ENCODE results near the gene ATXN7. TPM values are rescaled to one million over a fixed set of nuclear protein-coding genes. Genes with fewer than 3 reads are reported as not detected.

Gene ATXN7
- total and polyA plus RNA-seq, 10 of the 15 experiments (the other 5 are each of a cell fraction or from before 2014, with no cell fraction given), result 0.83 to 24.6 (median 8.5) TPM

DNA sequence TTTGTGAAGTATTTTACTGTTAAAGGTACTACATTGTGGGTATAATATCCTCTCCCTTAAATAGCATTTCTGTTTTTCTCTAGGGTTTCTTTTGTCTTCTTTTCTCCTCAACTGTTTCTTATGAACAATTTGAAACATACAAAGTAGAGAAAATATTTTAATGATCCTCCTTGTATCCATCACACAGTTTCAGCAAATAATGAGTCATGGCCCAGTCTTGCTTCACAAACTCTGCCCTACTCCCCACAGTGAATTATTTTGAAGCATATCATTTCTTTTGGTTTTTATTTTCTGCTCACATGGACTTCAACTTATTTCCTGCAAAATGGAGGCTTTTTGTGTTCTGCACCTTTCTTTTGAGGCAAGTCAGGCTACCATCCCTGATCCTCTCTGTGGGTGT, 54.7 kb downstream of the ATXN7 start (continued):
- TF ChIP-seq, protein P1, sequence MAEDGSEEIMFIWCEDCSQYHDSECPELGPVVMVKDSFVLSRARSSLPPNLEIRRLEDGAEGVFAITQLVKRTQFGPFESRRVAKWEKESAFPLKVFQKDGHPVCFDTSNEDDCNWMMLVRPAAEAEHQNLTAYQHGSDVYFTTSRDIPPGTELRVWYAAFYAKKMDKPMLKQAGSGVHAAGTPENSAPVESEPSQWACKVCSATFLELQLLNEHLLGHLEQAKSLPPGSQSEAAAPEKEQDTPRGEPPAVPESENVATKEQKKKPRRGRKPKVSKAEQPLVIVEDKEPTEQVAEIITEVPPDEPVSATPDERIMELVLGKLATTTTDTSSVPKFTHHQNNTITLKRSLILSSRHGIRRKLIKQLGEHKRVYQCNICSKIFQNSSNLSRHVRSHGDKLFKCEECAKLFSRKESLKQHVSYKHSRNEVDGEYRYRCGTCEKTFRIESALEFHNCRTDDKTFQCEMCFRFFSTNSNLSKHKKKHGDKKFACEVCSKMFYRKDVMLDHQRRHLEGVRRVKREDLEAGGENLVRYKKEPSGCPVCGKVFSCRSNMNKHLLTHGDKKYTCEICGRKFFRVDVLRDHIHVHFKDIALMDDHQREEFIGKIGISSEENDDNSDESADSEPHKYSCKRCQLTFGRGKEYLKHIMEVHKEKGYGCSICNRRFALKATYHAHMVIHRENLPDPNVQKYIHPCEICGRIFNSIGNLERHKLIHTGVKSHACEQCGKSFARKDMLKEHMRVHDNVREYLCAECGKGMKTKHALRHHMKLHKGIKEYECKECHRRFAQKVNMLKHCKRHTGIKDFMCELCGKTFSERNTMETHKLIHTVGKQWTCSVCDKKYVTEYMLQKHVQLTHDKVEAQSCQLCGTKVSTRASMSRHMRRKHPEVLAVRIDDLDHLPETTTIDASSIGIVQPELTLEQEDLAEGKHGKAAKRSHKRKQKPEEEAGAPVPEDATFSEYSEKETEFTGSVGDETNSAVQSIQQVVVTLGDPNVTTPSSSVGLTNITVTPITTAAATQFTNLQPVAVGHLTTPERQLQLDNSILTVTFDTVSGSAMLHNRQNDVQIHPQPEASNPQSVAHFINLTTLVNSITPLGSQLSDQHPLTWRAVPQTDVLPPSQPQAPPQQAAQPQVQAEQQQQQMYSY (CRISPR knock-in tag; IDR thresholded peaks at IDR 0.05), result no peak
- TF ChIP-seq YY1 (IDR thresholded peaks at IDR 0.05; ENCODE audit: low read depth, low read length) (no peak), CBX3 (IDR thresholded peaks at IDR 0.05; ENCODE audit: borderline replicate concordance, low read depth) (no peak)

DNA sequence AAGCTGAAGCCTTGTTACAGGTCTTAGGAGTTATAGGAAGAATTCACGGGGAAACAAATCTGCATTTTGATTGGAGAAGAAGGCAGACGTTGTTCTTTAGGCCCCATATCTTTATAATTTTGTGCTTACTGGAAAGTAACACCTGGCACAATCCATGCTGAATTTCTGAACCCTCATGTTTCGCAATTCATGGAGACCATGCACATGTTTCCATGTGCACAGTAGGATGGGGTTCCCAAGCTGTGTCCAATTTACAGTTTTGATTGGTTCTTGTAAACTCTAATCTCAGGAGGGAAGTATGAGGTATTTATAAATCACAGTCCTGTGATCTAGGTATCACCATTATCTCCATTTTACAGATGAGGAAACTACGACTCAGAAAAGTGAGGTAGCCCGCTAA, 56.3 kb downstream of the ATXN7 start:
- H3K4me3 ChIP-seq, result no peak overlapping the region
- CTCF ChIA-PET, result interaction anchor here (1.6 kb wide), 1 partner anchor 8 kb away, joined by 5 read pairs; no protein-coding TSS in a partner anchor
- H3K36me3 ChIP-seq (ENCODE audit: control insufficient read depth in 2 of 2, insufficient read depth in 2 of 2, low read length in 1 of 2), result peaks cover 0 to 35% of the 10 kb centered on the region in 2 experiments; a peak in 3 of 4 replicates
- no peak overlapping the region for H3K27ac ChIP-seq (ENCODE audit: control insufficient read depth, insufficient read depth)
- FAIRE-seq (no peak), DNase-seq (ENCODE audit: low read depth, low spot score) (no peak), ATAC-seq (no peak)
- BruUV-seq (replicated peaks), result no TSS peak
- H3K4me2 ChIP-seq (ENCODE audit: control insufficient read depth, insufficient read depth), result no peak overlapping the region
- no peaks in the 10 kb centered on the region for H4K20me1 ChIP-seq (ENCODE audit: control insufficient read depth, insufficient read depth)
- peaks cover 32% of the 10 kb centered on the region for H3K4me1 ChIP-seq (ENCODE audit: control insufficient read depth, insufficient read depth, low read length)
- H2AFZ ChIP-seq (ENCODE audit: control insufficient read depth, low read depth, low read length), result no peak overlapping the region
- POLR2A ChIA-PET, result interaction anchor here (1.1 to 1.2 kb wide), 2 partner anchors 11 to 43 kb away, joined by 3 to 4 read pairs; no protein-coding TSS in a partner anchor
- in situ Hi-C loops (cut with MboI) (no loop called here), intact Hi-C loops (cut with micrococcal nuclease; ENCODE audit: unreplicated experiment) (no loop called here)
- H3K9me3 ChIP-seq (replicated peaks; ENCODE audit: control insufficient read depth, insufficient read depth, low read length), result no peaks in the 10 kb centered on the region
- RAD21 ChIA-PET (ENCODE audit: unreplicated experiment), result no interaction called here
- H3K9ac ChIP-seq (ENCODE audit: control insufficient read depth, insufficient read depth, low read length), result no peak overlapping the region
- no peaks in the 10 kb centered on the region for H3K27me3 ChIP-seq (replicated peaks in 1 of 2; ENCODE audit: control insufficient read depth in 2 of 2, insufficient read depth in 2 of 2, low read length in 1 of 2)
- WGBS (ENCODE audit: insufficient coverage, insufficient replicate concordance, low lambda C conversion rate, missing lambda C conversion rate), result 65% methylated on average over 5 of the region's 5 CpGs
- H3K79me2 ChIP-seq (ENCODE audit: control insufficient read depth, insufficient read depth, low read length), result peaks cover 5% of the 10 kb centered on the region; the same call in 1 of the 2 replicates
- SMC1A ChIA-PET (ENCODE audit: uncharacterized antibody, unreplicated experiment), result interaction anchor here (0.9 to 2.5 kb wide), 4 partner anchors 14 to 45 kb away, joined by 3 to 9 read pairs (median 4); no protein-coding TSS in a partner anchor
- TF ChIP-seq NR2C1 (IDR thresholded peaks at IDR 0.05) (no peak), BHLHE40 (IDR thresholded peaks at IDR 0.05; ENCODE audit: borderline replicate concordance in 1 of 2, low read depth in 2 of 2, low read length in 1 of 2) (no peak), SMC3 (IDR thresholded peaks at IDR 0.05; ENCODE audit: borderline replicate concordance, low read length) (no peak), MYC (IDR thresholded peaks at IDR 0.05; ENCODE audit: insufficient read depth, insufficient read length, insufficient replicate concordance, low read length, severe bottlenecking) (no peak), FOS (IDR thresholded peaks at IDR 0.05; ENCODE audit: borderline replicate concordance, extremely low read depth, insufficient read length) (no peak), MXI1 (IDR thresholded peaks at IDR 0.05; ENCODE audit: low read depth, low read length) (no peak), KLF5 (IDR thresholded peaks at IDR 0.05; ENCODE audit: partially characterized antibody) (no peak), SMARCA5 (IDR thresholded peaks at IDR 0.05) (no peak), PAX8 (IDR thresholded peaks at IDR 0.05) (no peak), BCL11A (IDR thresholded peaks at IDR 0.05; ENCODE audit: low read depth, low read length) (no peak), STAT1 (conservative IDR thresholded peaks at IDR 0.05) (no peak), ESRRA (IDR thresholded peaks at IDR 0.05; ENCODE audit: low read length) (no peak), ZNF384 (IDR thresholded peaks at IDR 0.05; ENCODE audit: borderline replicate concordance, low read depth, low read length) (no peak)
- TF ChIP-seq, protein P2, sequence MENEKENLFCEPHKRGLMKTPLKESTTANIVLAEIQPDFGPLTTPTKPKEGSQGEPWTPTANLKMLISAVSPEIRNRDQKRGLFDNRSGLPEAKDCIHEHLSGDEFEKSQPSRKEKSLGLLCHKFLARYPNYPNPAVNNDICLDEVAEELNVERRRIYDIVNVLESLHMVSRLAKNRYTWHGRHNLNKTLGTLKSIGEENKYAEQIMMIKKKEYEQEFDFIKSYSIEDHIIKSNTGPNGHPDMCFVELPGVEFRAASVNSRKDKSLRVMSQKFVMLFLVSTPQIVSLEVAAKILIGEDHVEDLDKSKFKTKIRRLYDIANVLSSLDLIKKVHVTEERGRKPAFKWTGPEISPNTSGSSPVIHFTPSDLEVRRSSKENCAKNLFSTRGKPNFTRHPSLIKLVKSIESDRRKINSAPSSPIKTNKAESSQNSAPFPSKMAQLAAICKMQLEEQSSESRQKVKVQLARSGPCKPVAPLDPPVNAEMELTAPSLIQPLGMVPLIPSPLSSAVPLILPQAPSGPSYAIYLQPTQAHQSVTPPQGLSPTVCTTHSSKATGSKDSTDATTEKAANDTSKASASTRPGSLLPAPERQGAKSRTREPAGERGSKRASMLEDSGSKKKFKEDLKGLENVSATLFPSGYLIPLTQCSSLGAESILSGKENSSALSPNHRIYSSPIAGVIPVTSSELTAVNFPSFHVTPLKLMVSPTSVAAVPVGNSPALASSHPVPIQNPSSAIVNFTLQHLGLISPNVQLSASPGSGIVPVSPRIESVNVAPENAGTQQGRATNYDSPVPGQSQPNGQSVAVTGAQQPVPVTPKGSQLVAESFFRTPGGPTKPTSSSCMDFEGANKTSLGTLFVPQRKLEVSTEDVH (IDR thresholded peaks at IDR 0.05; ENCODE audit: low read depth, partially characterized antibody), result no peak

Measured in GM12878 (cell line).